DOHH2 (cell line): ENCODE results near the gene RSL1D1.

Source experiments
- H3F3A ChIP-seq: fragments of 200-600 bp; sonication (generic), shearing (Covaris generic); 2 replicates; pipeline ENCODE4 v1.6.0; 2016; ENCODE audit warnings: antibody characterized with exemption, mild to moderate bottlenecking; ENCODE audit not compliant: control insufficient read depth, insufficient read depth
- H3K27ac ChIP-seq: fragments of 200-600 bp; sonication (generic); 2 replicates; pipeline ENCODE4 v1.5.1; 2014; ENCODE audit warnings: low read depth, mild to moderate bottlenecking, low read length, moderate library complexity
- H3K27me3 ChIP-seq: fragments of 200-600 bp; sonication (generic); 2 replicates; pipeline ENCODE4 v1.6.1; 2014; ENCODE audit warnings: mild to moderate bottlenecking, low read length, mixed read lengths; ENCODE audit not compliant: control insufficient read depth
- H3K36me3 ChIP-seq: fragments of 200-600 bp; sonication (generic); 2 replicates; pipeline ENCODE4 v1.6.1; 2014; ENCODE audit warnings: mild to moderate bottlenecking, low read length, moderate library complexity, mixed read lengths; ENCODE audit not compliant: control insufficient read depth
- H3K4me1 ChIP-seq: fragments of 200-600 bp; sonication (generic); 2 replicates; pipeline ENCODE4 v1.6.1; 2014; ENCODE audit warnings: mild to moderate bottlenecking, low read length, mixed read lengths; ENCODE audit not compliant: control insufficient read depth
- H3K4me2 ChIP-seq: fragments of 200-600 bp; sonication (generic); 2 replicates; pipeline ENCODE4 v1.6.0; 2014; ENCODE audit warnings: mild to moderate bottlenecking, low read length, moderate library complexity
- H3K4me3 ChIP-seq: fragments of 200-600 bp; sonication (generic); 2 replicates; pipeline ENCODE4 v1.5.1; 2014; ENCODE audit warnings: mild to moderate bottlenecking, low read length, mixed read lengths
- H3K79me2 ChIP-seq: fragments of 200-600 bp; sonication (generic); 2 replicates; pipeline ENCODE4 v1.6.1; 2014; ENCODE audit warnings: mild to moderate bottlenecking, low read length, mixed read lengths; ENCODE audit not compliant: control insufficient read depth
- H3K9me2 ChIP-seq: fragments of 200-600 bp; sonication (generic); replicated peaks from 2 replicates; pipeline ENCODE4 v1.6.1; 2014; ENCODE audit warnings: mild to moderate bottlenecking, low read length, mixed read lengths; ENCODE audit not compliant: control insufficient read depth
- H3K9me3 ChIP-seq: fragments of 200-600 bp; sonication (generic); 2 replicates; pipeline ENCODE4 v1.6.1; 2014; ENCODE audit warnings: antibody characterized with exemption, low read length, mixed read lengths; ENCODE audit not compliant: control insufficient read depth, insufficient read depth
- H4K20me1 ChIP-seq: fragments of 200-600 bp; sonication (generic); 2 replicates; pipeline ENCODE4 v1.6.0; 2014; ENCODE audit warnings: low read depth, mild to moderate bottlenecking, antibody characterized with exemption, low read length, moderate library complexity; ENCODE audit not compliant: control insufficient read depth, insufficient read depth
- CTCF ChIP-seq: fragments of 200-600 bp; sonication (generic); IDR thresholded peaks from one replicate; pipeline ENCODE4 v1.5.1; 2014; ENCODE audit warnings: antibody characterized with exemption, mild to moderate bottlenecking, low read depth, low read length; ENCODE audit not compliant: poor library complexity, severe bottlenecking
- EZH2phosphoT487 ChIP-seq: fragments of 200-600 bp; sonication (generic); IDR thresholded peaks from 2 replicates; pipeline ENCODE4 v1.6.1; 2017; ENCODE audit warnings: borderline replicate concordance, mild to moderate bottlenecking, antibody characterized with exemption, low read length, moderate library complexity, mixed read lengths

The RSL1D1 gene

GRCh38 chr16:11893571-11893970 lies 42.2 kb upstream of the RSL1D1 start:
- Histone ChIP-seq H3K9me2 (no peaks in the 10 kb centered on the region), H3K4me3 (no peak overlapping the region), H3F3A (no peaks in the 10 kb centered on the region; the same call in 1 of the 2 replicates), H3K27me3 (no peaks in the 10 kb centered on the region), H3K79me2 (peaks cover 35% of the 10 kb centered on the region), H3K9me3 (no peaks in the 10 kb centered on the region), H3K27ac (no peak overlapping the region), H4K20me1 (no peaks in the 10 kb centered on the region), H3K4me1 (no peaks in the 10 kb centered on the region), H3K4me2 (no peak overlapping the region), H3K36me3 (peaks cover 76% of the 10 kb centered on the region)
- TF ChIP-seq EZH2phosphoT487 (no peak), CTCF (no peak)

- H3F3A ChIP-seq: no peaks in the 10 kb centered on the region; the same call in 1 of the 2 replicates
- peaks cover 27% of the 10 kb centered on the region for H3K79me2 ChIP-seq
- H4K20me1 ChIP-seq: no peaks in the 10 kb centered on the region
- H3K4me1 ChIP-seq: no peaks in the 10 kb centered on the region
- H3K4me3 ChIP-seq: no peak overlapping the region
- H3K4me2 ChIP-seq: no peak overlapping the region
- H3K36me3 ChIP-seq: peaks cover 74% of the 10 kb centered on the region
- no peak overlapping the region for H3K27ac ChIP-seq
- TF ChIP-seq CTCF (no peak), EZH2phosphoT487 (no peak)
- H3K9me2 ChIP-seq: no peaks in the 10 kb centered on the region
- no peaks in the 10 kb centered on the region for H3K9me3 ChIP-seq
- no peaks in the 10 kb centered on the region for H3K27me3 ChIP-seq
Observed at GRCh38 chr16:11892761-11893160, 41.4 kb upstream of the RSL1D1 start.

GRCh38 chr16:11890231-11890965 lies 39.1 kb upstream of the RSL1D1 start:
- peaks cover 10% of the 10 kb centered on the region; the same call in 1 of the 2 replicates for H3F3A ChIP-seq
- peaks cover 76% of the 10 kb centered on the region for H3K36me3 ChIP-seq

More at GRCh38 chr16:11890231-11890965, 39.1 kb upstream of the RSL1D1 start:
- no peaks in the 10 kb centered on the region for H3K9me3 ChIP-seq
- TF ChIP-seq CTCF (no peak), EZH2phosphoT487 (no peak)
- no peak overlapping the region for H3K4me2 ChIP-seq
- H3K9me2 ChIP-seq: no peaks in the 10 kb centered on the region
- no peak overlapping the region for H3K4me3 ChIP-seq
- peaks cover 14% of the 10 kb centered on the region for H3K79me2 ChIP-seq
- no peaks in the 10 kb centered on the region for H4K20me1 ChIP-seq
- H3K27me3 ChIP-seq: no peaks in the 10 kb centered on the region
- no peaks in the 10 kb centered on the region for H3K4me1 ChIP-seq
- H3K27ac ChIP-seq: no peak overlapping the region
